K562 (cell line): ENCODE data around the gene SCGB1A1. TPM values are rescaled to one million over a fixed set of nuclear protein-coding genes. Genes with fewer than 3 reads are reported as not detected.

Experiments used
- ARID3B ChIP-seq: fragments of 250-450 bp; sonication (Bioruptor Pico); IDR thresholded peaks from 2 replicates; pipeline ENCODE4 v1.4.0; 2020; ENCODE audit warnings: borderline replicate concordance
- BCLAF1 ChIP-seq, 2 experiments: fragments of 450-650 bp in 1 of 2; IDR thresholded peaks; 2 replicates each; pipeline ENCODE4 v1.6.1; 2011 to 2017; ENCODE audit warnings: low read depth in 2 of 2, antibody characterized with exemption in 1 of 2, borderline replicate concordance in 1 of 2, low read length in 1 of 2, mild to moderate bottlenecking in 1 of 2, mixed read lengths in 1 of 2; ENCODE audit not compliant: control insufficient read depth in 1 of 2
- CHD1 ChIP-seq: fragments of 200-600 bp; sonication (generic); IDR thresholded peaks from one replicate; pipeline ENCODE4 v1.6.1; 2012; ENCODE audit warnings: mild to moderate bottlenecking, moderate library complexity, low read length, inconsistent platforms
- FOSL1 ChIP-seq: fragments of 200-800 bp; sonication (Bioruptor generic); conservative IDR thresholded peaks from 2 replicates; pipeline ENCODE4 v1.6.1; 2016; ENCODE audit warnings: missing genetic modification characterization, missing compliant biosample characterization
- GATAD2A ChIP-seq: fragments of 450-650 bp; IDR thresholded peaks from 2 replicates; pipeline ENCODE4 v1.6.1; 2017
- JUN ChIP-seq, 2 experiments: sonication (generic) in 1 of 2; formaldehyde crosslinking in 1 of 2; IDR thresholded peaks; 2 replicates each; pipeline versions ENCODE4 v1.6.1 to v1.8.0; 2012 to 2022; ENCODE audit warnings: borderline replicate concordance in 2 of 2, mild to moderate bottlenecking in 2 of 2, improper control_type of control experiment in 1 of 2, low read depth in 1 of 2, low read length in 1 of 2, missing genetic modification reagents in 1 of 2
- KDM2B ChIP-seq: fragments of 250-450 bp; sonication (Bioruptor Pico); IDR thresholded peaks from 2 replicates; pipeline ENCODE4 v1.8.0; 2021; ENCODE audit warnings: mild to moderate bottlenecking, moderate library complexity
- MAFF ChIP-seq: IDR thresholded peaks from 2 replicates; pipeline ENCODE4 v1.6.1; 2012; ENCODE audit warnings: low read length, improper control_type of control experiment
- MAFG ChIP-seq: fragments of 450-650 bp; conservative IDR thresholded peaks from 2 replicates; pipeline ENCODE4 v1.6.1; 2016; ENCODE audit warnings: missing genetic modification characterization, missing compliant biosample characterization
- PML ChIP-seq: IDR thresholded peaks from 2 replicates; pipeline ENCODE4 v1.6.1; 2012; ENCODE audit warnings: low read length, inconsistent platforms
- RERE ChIP-seq: sonication (generic); formaldehyde crosslinking; IDR thresholded peaks from 2 replicates; pipeline ENCODE4 v1.8.0; 2023; ENCODE audit warnings: missing genetic modification reagents, mild to moderate bottlenecking, borderline replicate concordance
- SRF ChIP-seq, 2 experiments: fragments of 250-450, 450-650 bp in 1 of 2; sonication (Bioruptor Pico) in 1 of 2; sonication (generic) in 1 of 2; formaldehyde crosslinking; IDR thresholded peaks; 2 replicates each; pipeline versions ENCODE4 v1.5.0 to v1.5.1; 2020 to 2022; ENCODE audit warnings: mild to moderate bottlenecking in 1 of 2, missing genetic modification reagents in 1 of 2
- TOE1 ChIP-seq, 2 experiments: fragments of 450-650 bp in 1 of 2; sonication (generic) in 1 of 2; formaldehyde crosslinking in 1 of 2; IDR thresholded peaks; 2 replicates each; pipeline versions ENCODE4 v1.7.1 to v1.8.0; 2016 to 2022; ENCODE audit warnings: borderline replicate concordance in 2 of 2, mild to moderate bottlenecking in 2 of 2, antibody characterized with exemption in 1 of 2, inconsistent platforms in 1 of 2, low read depth in 1 of 2, missing genetic modification reagents in 1 of 2, moderate library complexity in 1 of 2
- ZNF324 ChIP-seq: fragments of 250-450 bp; sonication (Bioruptor Pico); IDR thresholded peaks from 2 replicates; pipeline ENCODE4 v1.4.0; 2020; ENCODE audit warnings: mild to moderate bottlenecking
- ZNF408 ChIP-seq: fragments of 250-450 bp; sonication (Bioruptor Pico); IDR thresholded peaks from 2 replicates; pipeline ENCODE4 v1.4.0; 2020; ENCODE audit warnings: low read depth, mild to moderate bottlenecking, moderate library complexity
- polyA plus RNA-seq, 8 experiments: library from polyadenylated mRNA; depleted of rRNA in 4 of 8; stranded (reverse) in 5 of 8; unstranded in 3 of 8; fragments of >200 nt; fragmentation: Nextera tagmentation in 2 of 8; fragmentation: Illumina TruSeq in 1 of 8; extraction: Ambion mirVana in 2 of 8; extraction: Trizol in 1 of 8; gene quantifications; 2 replicates each; pipeline versions ENCODE4 v1.2.1 to v1.2.3, GENCODE V29; 2011 to 2014; ENCODE audit warnings: inconsistent platforms in 1 of 8, missing spikeins in 1 of 8
- total RNA-seq, 7 experiments: library from RNA; depleted of rRNA in 6 of 7; stranded (reverse); fragments of >200 nt in 6 of 7; fragmentation: Illumina TruSeq in 2 of 7; extraction: Trizol in 2 of 7; gene quantifications; 2 replicates each; pipeline versions ENCODE4 v1.2.1 to v1.2.3, GENCODE V29; 2011 to 2021; ENCODE audit warnings: low replicate concordance in 1 of 7

The SCGB1A1 gene
- total and polyA plus RNA-seq, 9 of the 15 experiments (the other 6 are each of a cell fraction or from before 2014, with no cell fraction given), result 0.55 TPM; not detected in 8

GRCh38 chr11:62458212-62459002 lies 39.6 kb downstream of the SCGB1A1 start (continued):
- TF ChIP-seq MAFF (peak; percentile 94), PML (no peak), FOSL1 (tag) (0 out of 2 replicates have a peak, but pooled peaks have one; percentile 23), RERE (CRISPR knock-in tag) (no peak), ZNF408 (CRISPR knock-in tag) (no peak), JUN (IDR thresholded peaks at IDR 0.05; ENCODE audit: borderline replicate concordance, low read depth, low read length) (no peak), JUN (CRISPR knock-in tag; IDR thresholded peaks at IDR 0.05; ENCODE audit: borderline replicate concordance) (no peak), BCLAF1 (IDR thresholded peaks at IDR 0.05; ENCODE audit: borderline replicate concordance in 1 of 2, control insufficient read depth in 1 of 2, low read depth in 2 of 2, low read length in 1 of 2) (no peak), CHD1 (no peak), SRF (CRISPR knock-in tag; IDR thresholded peaks at IDR 0.05) (peak in 1 of 2 experiments; percentile 74; a peak in 1 of 4 replicates), ZNF324 (no peak), MAFG (tag) (peak; percentile 99), GATAD2A (peak; percentile 84), ARID3B (no peak), KDM2B (CRISPR knock-in tag) (no peak), TOE1 (IDR thresholded peaks at IDR 0.05; ENCODE audit: borderline replicate concordance) (no peak), TOE1 (CRISPR knock-in tag; IDR thresholded peaks at IDR 0.05; ENCODE audit: borderline replicate concordance, low read depth) (no peak)
